ENCODE data around the gene C2orf69.

C2orf69 gene

DNA sequence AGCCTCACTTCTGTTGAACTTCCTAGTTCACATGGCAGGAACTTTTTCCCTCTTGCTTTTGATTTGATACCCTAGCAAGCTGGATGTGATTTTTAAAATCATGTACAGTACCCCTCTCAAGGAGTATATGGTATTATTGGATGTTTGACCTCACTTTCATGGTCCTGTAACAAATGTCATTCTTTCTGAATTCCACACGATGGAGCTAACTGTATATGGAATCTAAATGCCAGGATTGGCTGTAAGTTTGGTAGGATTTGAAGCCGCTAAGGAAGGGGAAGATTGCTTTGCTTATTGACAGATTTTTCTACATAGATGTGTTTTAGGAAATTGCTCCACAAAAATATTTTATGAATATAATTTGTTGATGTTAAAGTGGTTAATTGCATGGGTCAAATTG, 62.6 kb downstream of the C2orf69 start:
- DNase-seq, result peak; percentile 62

DNA sequence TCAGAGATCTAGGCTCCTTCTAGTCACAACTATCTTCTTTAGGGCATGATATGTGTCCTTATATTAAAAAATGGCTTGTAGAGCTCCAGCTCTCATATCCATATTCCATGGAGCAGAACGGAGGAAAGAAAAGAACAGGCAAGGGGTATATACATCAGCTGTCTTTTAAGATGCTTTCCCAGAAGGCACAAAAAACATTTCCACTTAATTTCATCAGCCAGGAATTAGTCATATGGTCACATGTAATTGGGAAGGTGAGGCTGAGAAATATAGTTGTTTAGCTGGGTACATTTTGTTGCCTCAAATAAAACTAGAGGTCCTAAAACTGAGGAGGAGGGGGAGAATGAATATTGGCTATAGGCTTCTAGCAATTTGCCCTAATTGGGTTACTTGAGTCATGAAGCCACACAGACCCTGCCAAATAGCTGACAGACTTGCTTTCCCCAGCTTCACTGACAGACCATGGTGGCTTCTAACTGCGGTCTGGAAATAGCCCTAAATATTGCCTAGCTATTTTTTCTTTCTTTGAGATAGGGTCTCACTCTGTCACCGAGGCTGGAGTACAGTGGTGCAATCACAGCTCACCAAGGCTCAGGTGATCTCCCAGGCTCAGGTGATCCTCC, 64.3 kb downstream of the C2orf69 start:
- DNase-seq, result peak; percentile 72

All from fibroblast of skin of right biceps (primary cell).